IMR-90 (cell line): Measurements from ENCODE around the gene SCML2. TPM values are rescaled to one million over a fixed set of nuclear protein-coding genes. Genes with fewer than 3 reads are reported as not detected.

Experiments
- ATAC-seq: fragments of 200-7000 bp; cut with Tn5 transposase; 2 replicates; pipeline ENCODE4 v1.9.1; 2020; ENCODE audit warnings: low read depth, mild to moderate bottlenecking, moderate library complexity
- BruUV-seq: library from RNA; stranded (reverse); fragments of 400-500 nt; replicated peaks from 2 replicates; lab custom pipeline; 2021; lab: Mats Ljungman, UMichigan
- CTCF ChIA-PET: fragments of 300-600 bp; formaldehyde crosslinking; extraction: SDS; loops from one replicate; lab custom pipeline; 2021; ENCODE audit warnings: antibody characterized with exemption; lab: Yijun Ruan, JAX
- POLR2A ChIA-PET: fragments of 300-600 bp; sonication (Branson Sonifier 250); formaldehyde crosslinking; loops from one replicate; lab custom pipeline; 2022; ENCODE audit warnings: antibody characterized with exemption; ENCODE audit not compliant: unreplicated experiment; lab: Charles Lee
- DNase-seq: peaks from one replicate; pipeline ENCODE4 v3.0.0; 2013
- H2AFZ ChIP-seq: replicated peaks from 2 replicates; pipeline ENCODE3; 2013; ENCODE audit warnings: low read length, mild to moderate bottlenecking; ENCODE audit not compliant: poor library complexity
- H2AK5ac ChIP-seq: 2 replicates; pipeline ENCODE4 v1.6.1; 2013; ENCODE audit warnings: low read depth, low read length, inconsistent platforms
- H2AK9ac ChIP-seq: replicated peaks from 2 replicates; pipeline ENCODE3; 2013; ENCODE audit warnings: mild to moderate bottlenecking, low read depth, low read length, moderate library complexity; ENCODE audit not compliant: poor library complexity
- H2BK120ac ChIP-seq: 2 replicates; pipeline ENCODE4 v1.6.1; 2013; ENCODE audit warnings: low read depth, low read length, inconsistent platforms
- H2BK15ac ChIP-seq: 3 replicates; pipeline ENCODE4 v1.6.1; 2013; ENCODE audit warnings: low read depth, low read length, inconsistent platforms
- H2BK20ac ChIP-seq: 2 replicates; pipeline ENCODE4 v1.6.1; 2013; ENCODE audit warnings: low read depth, mild to moderate bottlenecking, inconsistent platforms, low read length, moderate library complexity
- H2BK5ac ChIP-seq: 2 replicates; pipeline ENCODE4 v1.6.1; 2013; ENCODE audit warnings: mild to moderate bottlenecking, low read depth, low read length, inconsistent platforms; ENCODE audit not compliant: poor library complexity, severe bottlenecking
- H3K14ac ChIP-seq: replicated peaks from 2 replicates; pipeline ENCODE4 v1.6.1; 2013; ENCODE audit warnings: low read depth, low read length, inconsistent platforms
- H3K18ac ChIP-seq: 2 replicates; pipeline ENCODE4 v1.6.1; 2013; ENCODE audit warnings: low read depth, low read length, control low read depth
- H3K23ac ChIP-seq: 2 replicates; pipeline ENCODE4 v1.6.1; 2013; ENCODE audit warnings: low read depth, low read length, inconsistent platforms
- H3K27ac ChIP-seq: 2 replicates; pipeline ENCODE4 v1.5.1; 2013; ENCODE audit warnings: mild to moderate bottlenecking, control low read depth, low read length; ENCODE audit not compliant: insufficient read depth
- H3K27me3 ChIP-seq: 2 replicates; pipeline ENCODE4 v1.6.1; 2013; ENCODE audit warnings: low read length; ENCODE audit not compliant: control insufficient read depth, insufficient read depth
- H3K36me3 ChIP-seq: 2 replicates; pipeline ENCODE4 v1.6.1; 2013; ENCODE audit warnings: low read length, mixed read lengths; ENCODE audit not compliant: control insufficient read depth, insufficient read depth
- H3K4ac ChIP-seq: 2 replicates; pipeline ENCODE4 v1.6.1; 2013; ENCODE audit warnings: low read depth, low read length, inconsistent platforms
- H3K4me1 ChIP-seq: 2 replicates; pipeline ENCODE4 v1.6.1; 2013; ENCODE audit warnings: low read length, mixed read lengths; ENCODE audit not compliant: control insufficient read depth, insufficient read depth
- H3K4me2 ChIP-seq: 2 replicates; pipeline ENCODE4 v1.6.1; 2013; ENCODE audit warnings: low read depth, mild to moderate bottlenecking, control low read depth, low read length, moderate library complexity
- H3K4me3 ChIP-seq: 2 replicates; pipeline ENCODE4 v1.5.1; 2013; ENCODE audit warnings: low read depth, mild to moderate bottlenecking, control low read depth, low read length, moderate library complexity; ENCODE audit not compliant: insufficient read depth
- H3K56ac ChIP-seq: 2 replicates; pipeline ENCODE4 v1.6.1; 2013; ENCODE audit warnings: low read length, inconsistent platforms; ENCODE audit not compliant: insufficient read depth; ENCODE audit errors: extremely low read depth
- H3K79me1 ChIP-seq, 2 experiments: 2 replicates each; pipeline ENCODE4 v1.6.1; 2013; ENCODE audit warnings: low read length in 2 of 2, inconsistent platforms in 1 of 2, low read depth in 1 of 2
- H3K9ac ChIP-seq: 2 replicates; pipeline ENCODE4 v1.6.1; 2013; ENCODE audit warnings: low read depth, low read length, control low read depth
- H3K9me1 ChIP-seq: 2 replicates; pipeline ENCODE4 v1.6.1; 2013; ENCODE audit warnings: low read length, inconsistent platforms; ENCODE audit not compliant: insufficient read depth
- H3K9me3 ChIP-seq: 2 replicates; pipeline ENCODE4 v1.6.1; 2013; ENCODE audit warnings: low read length; ENCODE audit not compliant: control insufficient read depth, insufficient read depth
- H4K20me1 ChIP-seq: 2 replicates; pipeline ENCODE4 v1.6.1; 2013; ENCODE audit warnings: low read length, inconsistent platforms; ENCODE audit not compliant: insufficient read depth
- H4K5ac ChIP-seq: 2 replicates; pipeline ENCODE4 v1.6.1; 2013; ENCODE audit warnings: mild to moderate bottlenecking, low read depth, low read length, control low read depth
- H4K8ac ChIP-seq, 2 experiments: 2 replicates each; pipeline ENCODE4 v1.6.1; 2013; ENCODE audit warnings: low read depth in 2 of 2, low read length in 2 of 2, control low read depth in 1 of 2, inconsistent platforms in 1 of 2
- H4K91ac ChIP-seq: 2 replicates; pipeline ENCODE4 v1.6.1; 2013; ENCODE audit warnings: low read depth, low read length, inconsistent platforms; ENCODE audit not compliant: insufficient read depth
- CEBPB ChIP-seq: IDR thresholded peaks from 2 replicates; pipeline ENCODE4 v1.6.1; 2012; ENCODE audit warnings: low read depth, low read length, improper control_type of control experiment
- MXI1 ChIP-seq: IDR thresholded peaks from 2 replicates; pipeline ENCODE4 v1.6.1; 2012; ENCODE audit warnings: low read depth, mild to moderate bottlenecking, low read length, moderate library complexity, borderline replicate concordance
- WGBS, 2 experiments: methylation state at CpG; one replicate each; pipeline versions ENCODE4 v1.1.5 to v1.1.7; 2013; ENCODE audit warnings: missing lambda C conversion rate in 2 of 2; ENCODE audit not compliant: insufficient read length in 1 of 2; ENCODE audit errors: extremely low coverage in 2 of 2; 5-methylcytosine and 5-hydroxymethylcytosine counted together
- dilution Hi-C: fragments of 300-500 bp; cut with HindIII; formaldehyde crosslinking; loops from one replicate; pipeline ENCODE4 v1.14.3; 2018; ENCODE audit warnings: low sequenced_read_pairs; ENCODE audit not compliant: unreplicated experiment
- in situ Hi-C: fragments of 300-500 bp; cut with MboI; formaldehyde crosslinking; loops from 3 replicates; pipeline ENCODE4 v1.14.3; 2019; ENCODE audit warnings: low sequenced_read_pairs, inconsistent platforms, mixed read lengths
- intact Hi-C: fragments of 100-400 bp; cut with micrococcal nuclease; formaldehyde crosslinking; loops from 2 replicates; pipeline ENCODE4 v1.10.0; 2022
- polyA plus RNA-seq, 3 experiments: library from polyadenylated mRNA; depleted of rRNA; stranded (reverse); fragments of >200 nt; gene quantifications; 2 replicates each; pipeline ENCODE4 v1.2.3, GENCODE V29; 2012; ENCODE audit warnings: low replicate concordance in 1 of 3
- total RNA-seq: library from RNA; depleted of rRNA; stranded (reverse); fragments of >200 nt; gene quantifications from 2 replicates; pipeline ENCODE4 v1.2.3, GENCODE V29; 2012
- TF ChIP-seq, protein P1 (sequence below): fragments of 150-350 bp; IDR thresholded peaks from 2 replicates; pipeline ENCODE4 v1.6.1; 2016; ENCODE audit warnings: low read depth, mild to moderate bottlenecking, low read length, moderate library complexity, borderline replicate concordance

Gene SCML2
- total and polyA plus RNA-seq, 2 of the 4 experiments (the other 2 are of a cell fraction): 1.3 to 1.7 TPM

DNA sequence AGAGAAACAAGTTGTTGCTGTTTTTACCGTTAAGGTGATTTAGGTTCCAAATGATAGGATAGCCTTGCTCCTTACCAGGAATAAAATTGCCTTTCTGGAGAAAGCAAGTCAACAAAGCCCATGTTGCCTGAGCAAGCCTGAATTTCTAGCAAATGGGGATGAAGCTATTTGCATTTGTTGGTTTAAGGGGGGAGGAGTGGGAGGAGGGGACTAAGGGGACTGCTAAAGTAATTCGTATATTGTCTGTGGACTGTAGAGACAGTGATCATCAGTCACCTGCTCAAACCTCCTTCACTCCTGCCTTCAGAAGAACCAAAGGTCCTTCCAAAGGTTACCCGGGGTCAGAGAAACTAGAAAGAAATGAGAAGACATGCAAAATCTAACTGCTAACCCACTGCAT is 65.8 kb downstream of the SCML2 start:
- BruUV-seq: no TSS peak
- in situ Hi-C loops (no loop called here), intact Hi-C loops (no loop called here), dilution Hi-C loops (no loop called here)
- Histone ChIP-seq H2AFZ (no peak overlapping the region), H3K4me2 (no peak overlapping the region), H2AK5ac (no peak overlapping the region), H3K36me3 (no peaks in the 10 kb centered on the region), H3K56ac (no peak overlapping the region), H3K4me1 (no peaks in the 10 kb centered on the region), H3K9ac (no peak overlapping the region), H2BK120ac (no peak overlapping the region), H3K4ac (no peak overlapping the region), H2BK15ac (no peak overlapping the region), H4K20me1 (no peaks in the 10 kb centered on the region), H3K18ac (no peak overlapping the region), H2BK20ac (no peak overlapping the region), H4K5ac (no peak overlapping the region), H4K91ac (no peak overlapping the region), H2BK5ac (no peak overlapping the region), H3K4me3 (no peak overlapping the region), H3K9me1 (no peaks in the 10 kb centered on the region), H3K27me3 (no peaks in the 10 kb centered on the region), H3K14ac (no peak overlapping the region), H3K27ac (no peak overlapping the region), H3K9me3 (no peaks in the 10 kb centered on the region), H3K23ac (no peak overlapping the region), H4K8ac (no peak overlapping the region), H3K79me1 (no peaks in the 10 kb centered on the region), H2AK9ac (no peak overlapping the region)
- POLR2A ChIA-PET: no interaction called here
- no peak for TF ChIP-seq MXI1
- TF ChIP-seq, protein P1, sequence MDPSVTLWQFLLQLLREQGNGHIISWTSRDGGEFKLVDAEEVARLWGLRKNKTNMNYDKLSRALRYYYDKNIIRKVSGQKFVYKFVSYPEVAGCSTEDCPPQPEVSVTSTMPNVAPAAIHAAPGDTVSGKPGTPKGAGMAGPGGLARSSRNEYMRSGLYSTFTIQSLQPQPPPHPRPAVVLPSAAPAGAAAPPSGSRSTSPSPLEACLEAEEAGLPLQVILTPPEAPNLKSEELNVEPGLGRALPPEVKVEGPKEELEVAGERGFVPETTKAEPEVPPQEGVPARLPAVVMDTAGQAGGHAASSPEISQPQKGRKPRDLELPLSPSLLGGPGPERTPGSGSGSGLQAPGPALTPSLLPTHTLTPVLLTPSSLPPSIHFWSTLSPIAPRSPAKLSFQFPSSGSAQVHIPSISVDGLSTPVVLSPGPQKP: no peak
- TF ChIP-seq CEBPB: no peak
- ATAC-seq (no peak), DNase-seq (no peak)
- WGBS, 2 experiments: 40% methylated on average over 1 of the region's 3 CpGs; no CpG with 5 or more reads in 1 of the 2 experiments
- CTCF ChIA-PET: no interaction called here
